Pancreas (tissue), 10 donors: ENCODE data around the gene IL1F10. TPM values are rescaled to one million over a fixed set of nuclear protein-coding genes. Genes with fewer than 3 reads are reported as not detected.

Experiments
- ATAC-seq, 4 donors: fragments of 200-7000 bp; cut with Tn5 transposase; one replicate each; pipeline versions ENCODE4 v1.8.0 to v1.9.1; 2020; ENCODE audit warnings: mild to moderate bottlenecking in 4 of 4, moderate library complexity in 4 of 4
- DNase-seq, 6 donors: peaks; one replicate each; pipeline ENCODE4 v3.0.0-alpha.2; 2020
- FAIRE-seq: peaks from 2 replicates; lab custom pipeline; 2012; peaks lifted over from hg19 to GRCh38; lab: Jason Lieb, UNC
- H3K27ac ChIP-seq, 4 donors: fragments of 200-600 bp; sonication (generic); 1 replicate in 3 of 4; 2 replicates in 1 of 4; pipeline versions ENCODE4 v1.5.0 to v1.8.0; 2020
- H3K27me3 ChIP-seq, 4 donors: fragments of 200-600 bp; one replicate each; pipeline ENCODE4 v1.8.0; 2021
- H3K36me3 ChIP-seq, 3 donors: fragments of 200-600 bp; sonication (generic) in 1 of 3; one replicate each; pipeline versions ENCODE4 v1.5.0 to v1.8.0; 2020 to 2021
- H3K4me1 ChIP-seq, 3 donors: fragments of 200-600 bp; one replicate each; pipeline ENCODE4 v1.8.0; 2021
- H3K4me3 ChIP-seq, 4 donors: fragments of 200-600 bp; sonication (generic) in 2 of 4; one replicate each; pipeline versions ENCODE4 v1.5.0 to v1.8.0; 2020 to 2021
- H3K9me3 ChIP-seq, 4 donors: fragments of 200-600 bp; one replicate each; pipeline ENCODE4 v1.8.0; 2021
- CTCF ChIP-seq, 4 donors: fragments of 200-600 bp; sonication (generic) in 3 of 4; IDR thresholded peaks; one replicate each; pipeline versions ENCODE4 v1.5.0 to v1.8.0; 2021; ENCODE audit warnings: antibody characterized with exemption in 4 of 4
- WGBS, 2 donors: extraction: QIAGEN DNeasy Blood & Tissue Kit; methylation state at CpG; one replicate each; pipeline ENCODE4 v1.1.7; 2013; 5-methylcytosine and 5-hydroxymethylcytosine counted together
- intact Hi-C, 3 donors: fragments of 100-400 bp; cut with DNase I; formaldehyde crosslinking; loops; one replicate each; pipeline versions ENCODE4 v1.11.1 to v1.14.2; 2022
- polyA plus RNA-seq, 2 donors: library from polyadenylated mRNA; stranded (reverse); fragments of 200-250 nt; gene quantifications; one replicate each; pipeline ENCODE4 v1.2.3, GENCODE V29; 2013
- total RNA-seq, 6 donors: library from RNA; stranded (reverse); fragmentation: NEBNext Ultra II Directional in 4 of 6; extraction: Animal tissue kit (Norgen Biotek cat#: 25700) in 4 of 6; gene quantifications; one replicate each; pipeline versions ENCODE4 v1.2.1 to v1.2.4, GENCODE V29; 2021 to 2023
- donor health status: healthy with polysubstance abuse.
- donor health status: DM: no; HTN: no; CAD: no; lungs with moderate emphysema.
- donor health status: DM: no; HTN: no; CAD: no.
- donor health status: control.
- donor health status: control.
- donor health status: Bipolar disorder and iron deficiency.
- donor health status: DM: yes; HTN: yes; CAD: no.
- donor health status: DM: no; HTN: no; CAD: no.
- donor health status: DM: no; HTN: no; CAD: no.
- donor health status: DM: yes; HTN: yes; CAD: no.

IL1F10 gene
- total and polyA plus RNA-seq, 8 donors, result not detected

- WGBS, 2 donors, result 80 to 89% methylated on average over 1 of the region's 1 CpG
- no peak for FAIRE-seq
- no peak for ATAC-seq
- H3K36me3 ChIP-seq, result no peaks in the 10 kb centered on the region
- no peak for TF ChIP-seq CTCF (IDR thresholded peaks at IDR 0.05)
- no peak overlapping the region for H3K4me3 ChIP-seq
- intact Hi-C loops, result no loop called here
- no peak overlapping the region for H3K27ac ChIP-seq
- H3K27me3 ChIP-seq, result no peaks in the 10 kb centered on the region
- H3K9me3 ChIP-seq, result no peaks in the 10 kb centered on the region
- H3K4me1 ChIP-seq, result no peaks in the 10 kb centered on the region
- no peak for DNase-seq
Measured at GRCh38 chr2:113060796-113061195, 7.0 kb upstream of the IL1F10 start.

GRCh38 chr2:113061241-113061640 lies 6.5 kb upstream of the IL1F10 start:
- no peak for TF ChIP-seq CTCF (IDR thresholded peaks at IDR 0.05)
- ATAC-seq (no peak), FAIRE-seq (no peak), DNase-seq (no peak)
- no peak overlapping the region for H3K4me3 ChIP-seq
- no peaks in the 10 kb centered on the region for H3K36me3 ChIP-seq
- no peaks in the 10 kb centered on the region for H3K4me1 ChIP-seq
- no peaks in the 10 kb centered on the region for H3K27me3 ChIP-seq
- intact Hi-C loops, result no loop called here
- WGBS, 2 donors, result 69 to 75% methylated on average over 2 of the region's 2 CpGs
- H3K27ac ChIP-seq, result no peak overlapping the region
- H3K9me3 ChIP-seq, result no peaks in the 10 kb centered on the region

- Histone ChIP-seq H3K27ac (no peak overlapping the region), H3K4me1 (no peaks in the 10 kb centered on the region), H3K4me3 (no peak overlapping the region), H3K36me3 (no peaks in the 10 kb centered on the region), H3K27me3 (no peaks in the 10 kb centered on the region), H3K9me3 (no peaks in the 10 kb centered on the region)
- intact Hi-C loops, result no loop called here
- 75 to 78% methylated on average over 18 of the region's 18 CpGs for WGBS, 2 donors
- FAIRE-seq (no peak), ATAC-seq (no peak), DNase-seq (peak in 1 of 6 donors; percentile 52)
- TF ChIP-seq CTCF (IDR thresholded peaks at IDR 0.05), result no peak
Measured at GRCh38 chr2:113061896-113062770, 5.6 kb upstream of the IL1F10 start.

- no peak for TF ChIP-seq CTCF (IDR thresholded peaks at IDR 0.05)
- no peak for ATAC-seq
- Histone ChIP-seq H3K4me1 (no peaks in the 10 kb centered on the region), H3K27me3 (no peaks in the 10 kb centered on the region), H3K27ac (no peak overlapping the region), H3K4me3 (no peak overlapping the region), H3K36me3 (no peaks in the 10 kb centered on the region), H3K9me3 (no peaks in the 10 kb centered on the region)
- intact Hi-C loops, result no loop called here
- WGBS, 2 donors, result 86 to 87% methylated on average over 5 of the region's 5 CpGs
- FAIRE-seq, result no peak
- no peak for DNase-seq
Measured at GRCh38 chr2:113064281-113064680, 3.5 kb upstream of the IL1F10 start.

GRCh38 chr2:113064898-113065297 lies 2.9 kb upstream of the IL1F10 start:
- WGBS, 2 donors, result 71 to 87% methylated on average over 1 of the region's 1 CpG
- ATAC-seq (no peak), FAIRE-seq (no peak)

More at GRCh38 chr2:113064898-113065297, 2.9 kb upstream of the IL1F10 start:
- H3K9me3 ChIP-seq, result no peaks in the 10 kb centered on the region
- no peak overlapping the region for H3K4me3 ChIP-seq
- no peaks in the 10 kb centered on the region for H3K4me1 ChIP-seq
- no peak for DNase-seq
- no peaks in the 10 kb centered on the region for H3K27me3 ChIP-seq
- H3K27ac ChIP-seq, result no peak overlapping the region
- H3K36me3 ChIP-seq, result no peaks in the 10 kb centered on the region
- intact Hi-C loops, result no loop called here
- no peak for TF ChIP-seq CTCF (IDR thresholded peaks at IDR 0.05)
